IgD-negative memory B cell (primary cell): ENCODE results near the gene DLG2. TPM values are rescaled to one million over a fixed set of nuclear protein-coding genes. Genes with fewer than 3 reads are reported as not detected.
A peak's percentile ranks its signal among the peaks of the same experiment; 100 is the strongest.
"Not testable (repeated sequence)": the region's sequence is repeated elsewhere in the genome, so short reads cannot be mapped to it uniquely, and the experiment has no call there.

Experiments used
- H3K27ac Mint-ChIP-seq, 3 donors: one replicate each; pipeline ENCODE4 v1.8.0; 2020 to 2022; ENCODE audit warnings: mild to moderate bottlenecking in 3 of 3, mixed read lengths in 3 of 3, moderate library complexity in 1 of 3
- H3K27me3 Mint-ChIP-seq: one replicate; pipeline ENCODE4 v1.8.0; 2021; ENCODE audit warnings: mixed read lengths
- H3K36me3 Mint-ChIP-seq: one replicate; pipeline ENCODE4 v1.8.0; 2020; ENCODE audit warnings: mild to moderate bottlenecking, mixed read lengths
- H3K4me1 Mint-ChIP-seq, 3 donors: one replicate each; pipeline ENCODE4 v1.8.0; 2020 to 2022; ENCODE audit warnings: mixed read lengths in 3 of 3, mild to moderate bottlenecking in 1 of 3
- H3K4me3 Mint-ChIP-seq, 4 donors: one replicate each; pipeline ENCODE4 v1.8.0; 2020 to 2022; ENCODE audit warnings: mild to moderate bottlenecking in 4 of 4, mixed read lengths in 4 of 4, moderate library complexity in 3 of 4
- H3K9me3 Mint-ChIP-seq, 3 donors: one replicate each; pipeline ENCODE4 v1.8.0; 2020 to 2021; ENCODE audit warnings: mixed read lengths in 3 of 3, mild to moderate bottlenecking in 1 of 3
- polyA plus RNA-seq: library from polyadenylated mRNA; unstranded; fragments of 300-500 nt; fragmentation: Illumina TruSeq; gene quantifications from one replicate; pipeline ENCODE4 v1.2.3, GENCODE V29; 2021

Gene DLG2
- polyA plus RNA-seq, 1 donor from 2014 or later: 2.0 TPM

- Mint-ChIP-seq H3K9me3 (no peaks in the 10 kb centered on the region), H3K4me1 (peaks cover 0 to 3% (median 1%) of the 10 kb centered on the region in 3 donors), H3K4me3 (no peak overlapping the region), H3K27ac (no peak overlapping the region), H3K27me3 (peaks cover 4% of the 10 kb centered on the region), H3K36me3 (no peaks in the 10 kb centered on the region)
Measured at GRCh38 chr11:83609191-83609590, 2018.0 kb downstream of the DLG2 start.

GRCh38 chr11:83608571-83608970 is 2018.6 kb downstream of the DLG2 start:
- peaks cover 0 to 3% (median 1%) of the 10 kb centered on the region in 3 donors for H3K4me1 Mint-ChIP-seq
- H3K36me3 Mint-ChIP-seq: no peaks in the 10 kb centered on the region
- H3K27me3 Mint-ChIP-seq: peaks cover 4% of the 10 kb centered on the region
- no peak overlapping the region for H3K4me3 Mint-ChIP-seq
- H3K27ac Mint-ChIP-seq: no peak overlapping the region
- H3K9me3 Mint-ChIP-seq: no peaks in the 10 kb centered on the region

- Mint-ChIP-seq H3K27ac (no peak overlapping the region), H3K36me3 (no peaks in the 10 kb centered on the region), H3K9me3 (no peaks in the 10 kb centered on the region), H3K4me1 (peaks cover 0 to 5% (median 0%) of the 10 kb centered on the region in 3 donors), H3K27me3 (peaks cover 2% of the 10 kb centered on the region), H3K4me3 (no peak overlapping the region)
Measured at GRCh38 chr11:83601914-83602527, 2025.1 kb downstream of the DLG2 start.

- H3K9me3 Mint-ChIP-seq: no peaks in the 10 kb centered on the region
- no peak overlapping the region for H3K4me3 Mint-ChIP-seq
- peaks cover 2% of the 10 kb centered on the region for H3K27me3 Mint-ChIP-seq
- no peaks in the 10 kb centered on the region for H3K36me3 Mint-ChIP-seq
- H3K27ac Mint-ChIP-seq: no peak overlapping the region
- peaks cover 0 to 5% (median 0%) of the 10 kb centered on the region in 3 donors for H3K4me1 Mint-ChIP-seq
Measured at GRCh38 chr11:83601201-83601913, 2025.8 kb downstream of the DLG2 start.

- H3K36me3 Mint-ChIP-seq: no peaks in the 10 kb centered on the region
- H3K27me3 Mint-ChIP-seq: peaks cover 2% of the 10 kb centered on the region
- H3K9me3 Mint-ChIP-seq: no peaks in the 10 kb centered on the region
Measured at GRCh38 chr11:83600661-83601060, 2026.5 kb downstream of the DLG2 start.

GRCh38 chr11:83599066-83599465 is 2028.1 kb downstream of the DLG2 start:
- H3K4me3 Mint-ChIP-seq: no peak overlapping the region
- peaks cover 0 to 5% (median 0%) of the 10 kb centered on the region in 3 donors for H3K4me1 Mint-ChIP-seq
- peak overlapping the region in 1 of 3 donors; percentile 7 for H3K27ac Mint-ChIP-seq

More at GRCh38 chr11:83600661-83601060, 2026.5 kb downstream of the DLG2 start:
- Mint-ChIP-seq H3K4me3 (no peak overlapping the region), H3K27ac (no peak overlapping the region), H3K4me1 (peaks cover 0 to 5% (median 0%) of the 10 kb centered on the region in 3 donors)

GRCh38 chr11:83587797-83588196 is 2039.3 kb downstream of the DLG2 start:
- H3K27ac Mint-ChIP-seq, H3K4me3 Mint-ChIP-seq, H3K36me3 Mint-ChIP-seq: not testable (repeated sequence)

More at GRCh38 chr11:83599066-83599465, 2028.1 kb downstream of the DLG2 start:
- no peaks in the 10 kb centered on the region for H3K27me3 Mint-ChIP-seq
- no peaks in the 10 kb centered on the region for H3K36me3 Mint-ChIP-seq
- H3K9me3 Mint-ChIP-seq: no peaks in the 10 kb centered on the region

GRCh38 chr11:83583757-83584366 is 2043.3 kb downstream of the DLG2 start:
- peaks cover 0 to 2% (median 0%) of the 10 kb centered on the region in 3 donors for H3K4me1 Mint-ChIP-seq
- no peak overlapping the region for H3K27ac Mint-ChIP-seq
- no peaks in the 10 kb centered on the region for H3K9me3 Mint-ChIP-seq
- H3K36me3 Mint-ChIP-seq: no peaks in the 10 kb centered on the region
- peaks cover 6% of the 10 kb centered on the region for H3K27me3 Mint-ChIP-seq
- H3K4me3 Mint-ChIP-seq: no peak overlapping the region

More at GRCh38 chr11:83587797-83588196, 2039.3 kb downstream of the DLG2 start:
- not testable (repeated sequence) for H3K9me3 Mint-ChIP-seq, H3K27me3 Mint-ChIP-seq, H3K4me1 Mint-ChIP-seq

GRCh38 chr11:83574519-83574918 is 2052.6 kb downstream of the DLG2 start:
- H3K27ac Mint-ChIP-seq: no peak overlapping the region
- H3K36me3 Mint-ChIP-seq: no peaks in the 10 kb centered on the region
- H3K9me3 Mint-ChIP-seq: no peaks in the 10 kb centered on the region
- H3K27me3 Mint-ChIP-seq: peaks cover 6% of the 10 kb centered on the region
- no peak overlapping the region for H3K4me3 Mint-ChIP-seq
- H3K4me1 Mint-ChIP-seq: no peaks in the 10 kb centered on the region

GRCh38 chr11:83572581-83573496 is 2054.3 kb downstream of the DLG2 start:
- peaks cover 4% of the 10 kb centered on the region for H3K36me3 Mint-ChIP-seq
- H3K4me3 Mint-ChIP-seq: no peak overlapping the region
- H3K4me1 Mint-ChIP-seq: no peaks in the 10 kb centered on the region
- peaks cover 9% of the 10 kb centered on the region for H3K27me3 Mint-ChIP-seq
- no peak overlapping the region for H3K27ac Mint-ChIP-seq
- H3K9me3 Mint-ChIP-seq: no peaks in the 10 kb centered on the region

GRCh38 chr11:83571302-83571701 is 2055.8 kb downstream of the DLG2 start:
- Mint-ChIP-seq H3K36me3 (peaks cover 4% of the 10 kb centered on the region), H3K27me3 (peaks cover 9% of the 10 kb centered on the region), H3K4me1 (no peaks in the 10 kb centered on the region), H3K9me3 (no peaks in the 10 kb centered on the region), H3K27ac (no peak overlapping the region), H3K4me3 (no peak overlapping the region)

GRCh38 chr11:83569134-83569805 is 2057.9 kb downstream of the DLG2 start:
- Mint-ChIP-seq H3K27ac (no peak overlapping the region), H3K4me1 (no peaks in the 10 kb centered on the region), H3K9me3 (no peaks in the 10 kb centered on the region), H3K4me3 (no peak overlapping the region), H3K36me3 (peaks cover 4% of the 10 kb centered on the region), H3K27me3 (peaks cover 9% of the 10 kb centered on the region)

- Mint-ChIP-seq H3K9me3 (no peaks in the 10 kb centered on the region), H3K27me3 (peaks cover 9% of the 10 kb centered on the region), H3K4me3 (no peak overlapping the region), H3K27ac (no peak overlapping the region), H3K36me3 (peaks cover 4% of the 10 kb centered on the region), H3K4me1 (no peaks in the 10 kb centered on the region)
Measured at GRCh38 chr11:83568516-83568915, 2058.6 kb downstream of the DLG2 start.

- Mint-ChIP-seq H3K4me3 (no peak overlapping the region), H3K9me3 (no peaks in the 10 kb centered on the region), H3K36me3 (peaks cover 4% of the 10 kb centered on the region), H3K27me3 (peaks cover 9% of the 10 kb centered on the region), H3K27ac (no peak overlapping the region), H3K4me1 (no peaks in the 10 kb centered on the region)
Measured at GRCh38 chr11:83566950-83567349, 2060.2 kb downstream of the DLG2 start.
